UCSD-AML1 (cell line): ENCODE results near the gene SLC66A2.

Source experiments
- DNase-seq: peaks from one replicate; lab custom pipeline; 2025; ENCODE audit not compliant: unreplicated experiment; lab: John Stamatoyannopoulos, UW

The SLC66A2 gene

DNA sequence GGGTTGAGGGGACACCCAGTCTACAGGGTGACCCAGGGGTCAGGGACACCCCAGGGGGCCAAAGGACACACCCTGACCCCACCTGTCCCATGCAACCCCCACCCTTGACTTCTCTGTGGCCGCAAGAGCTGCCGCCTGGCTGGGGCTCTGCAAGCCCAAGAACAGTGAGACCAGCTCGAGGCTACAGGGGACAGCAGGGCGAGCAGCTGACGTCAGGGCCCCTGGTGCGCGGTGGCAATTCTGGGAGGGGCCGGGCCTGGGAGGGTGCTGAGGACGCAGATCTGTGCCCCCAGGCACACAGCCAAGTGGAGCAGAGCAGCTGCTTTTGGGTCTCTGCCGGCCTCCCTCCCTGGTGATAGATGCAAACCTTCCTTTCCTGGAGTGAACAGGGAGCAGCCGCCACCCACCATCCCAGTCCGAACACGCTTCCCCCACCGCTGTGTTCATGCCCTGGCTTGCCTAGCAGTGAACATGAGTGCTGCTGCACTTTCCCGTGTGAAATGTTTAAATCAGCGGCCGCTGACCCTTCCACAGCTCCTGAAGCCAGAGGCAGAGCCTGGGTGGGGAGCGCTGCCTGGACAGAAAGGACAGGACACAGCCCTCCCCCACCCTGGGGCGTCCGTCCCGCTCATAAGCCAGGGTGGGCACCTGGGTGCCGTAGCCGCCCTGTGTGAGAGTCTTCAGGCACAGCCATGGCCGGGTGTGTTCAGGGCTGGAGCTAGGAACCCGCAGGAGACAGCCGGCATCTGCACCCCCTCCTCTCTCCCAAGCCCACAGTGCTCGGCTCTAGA, 46.9 kb downstream of the SLC66A2 start:
- DNase-seq: no peak

DNA sequence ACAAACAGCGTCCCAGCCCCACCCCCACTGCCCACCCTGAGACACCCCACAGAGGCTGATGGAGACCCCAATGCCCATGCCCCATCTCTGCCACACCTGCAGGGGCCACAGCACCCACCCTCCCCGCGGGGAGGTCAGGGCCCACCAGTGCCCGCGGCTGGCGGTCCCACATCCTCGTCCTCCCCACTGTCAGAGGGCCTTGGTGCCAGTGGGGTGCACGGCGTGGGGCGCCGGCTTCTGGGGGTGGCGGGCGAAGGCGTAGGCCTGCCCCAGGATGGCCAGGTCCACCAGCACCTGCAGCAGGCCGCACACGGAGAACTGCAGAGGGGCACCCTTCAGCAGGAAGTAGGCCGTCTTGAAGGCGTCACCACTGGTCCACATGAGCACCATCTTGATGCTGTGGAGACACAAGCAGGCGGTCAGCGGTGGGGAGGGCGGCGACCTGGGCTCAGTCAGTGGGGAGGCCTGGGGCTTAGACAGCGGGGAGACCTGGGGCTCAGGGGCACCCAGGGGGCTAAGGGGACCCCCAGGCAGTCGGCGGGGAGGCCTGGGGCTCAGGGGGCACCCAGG, 47.6 kb downstream of the SLC66A2 start:
- no peak for DNase-seq

DNA sequence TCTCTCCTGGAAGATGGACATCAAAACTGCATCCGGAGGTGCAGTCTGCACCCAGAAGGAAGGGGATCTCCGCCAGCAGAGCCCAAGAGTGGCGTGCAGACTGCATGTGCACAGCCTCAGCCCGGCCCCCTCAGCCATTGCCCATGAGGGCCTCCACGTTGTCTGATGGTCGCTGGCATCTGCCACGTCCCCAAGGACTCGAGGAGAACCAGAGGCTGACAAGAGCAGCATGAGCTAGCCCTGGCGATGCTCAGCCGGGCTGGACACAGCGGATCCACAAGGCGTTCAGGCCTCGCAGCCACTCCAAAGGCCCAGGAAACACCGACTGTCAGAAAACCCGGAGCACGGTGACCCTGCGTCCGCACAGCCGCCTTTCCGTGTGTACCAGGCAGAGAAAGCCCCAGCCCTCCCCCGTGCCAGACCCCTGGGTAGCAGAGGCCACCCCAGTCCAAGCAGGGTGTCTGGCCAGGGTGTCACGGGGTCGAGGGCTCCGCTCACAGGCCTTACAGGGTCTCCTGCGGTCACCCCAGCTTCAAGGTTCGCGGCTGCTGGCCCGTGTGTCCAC, 48.3 kb downstream of the SLC66A2 start:
- no peak for DNase-seq

DNA sequence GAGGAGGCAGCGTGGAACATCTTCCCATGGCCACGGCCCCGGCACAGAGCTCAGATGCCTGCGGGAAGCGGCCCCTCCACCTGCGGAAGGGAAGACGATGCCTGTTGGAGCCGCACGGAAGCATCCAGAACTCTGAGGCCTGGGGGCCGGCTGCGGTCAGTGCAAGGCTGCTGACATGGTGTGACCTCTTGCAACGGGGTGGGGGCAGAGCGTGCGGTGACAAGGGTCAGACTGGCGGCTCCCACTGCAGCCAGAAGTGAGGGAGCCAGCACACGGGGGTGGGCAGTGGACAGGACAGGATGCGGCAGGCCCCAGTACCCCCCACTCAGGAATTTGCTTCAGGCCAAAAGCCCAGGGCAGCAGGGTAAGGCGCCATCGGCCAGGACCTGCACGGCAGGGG, 48.8 kb downstream of the SLC66A2 start:
- DNase-seq: no peak

DNA sequence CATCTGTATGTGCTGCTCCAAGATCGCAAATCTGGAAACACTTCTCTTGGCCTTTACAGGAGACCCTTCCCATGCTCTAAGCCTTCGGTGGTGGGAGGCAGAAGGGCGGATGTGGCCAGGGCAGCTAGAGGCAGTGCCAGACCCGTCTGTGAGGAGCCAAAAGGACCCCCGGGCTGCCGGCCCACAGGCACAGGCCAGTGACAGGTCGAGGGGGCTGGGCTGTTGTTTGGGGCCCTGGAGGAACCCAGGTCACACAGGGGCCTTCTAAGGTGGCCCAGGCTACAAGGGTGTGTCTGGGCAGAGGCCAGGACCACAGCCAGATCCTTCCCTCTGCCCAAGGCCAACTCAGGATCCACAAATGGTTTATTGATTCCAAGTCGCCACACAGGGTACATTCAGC, 49.4 kb downstream of the SLC66A2 start:
- DNase-seq: no peak

DNA sequence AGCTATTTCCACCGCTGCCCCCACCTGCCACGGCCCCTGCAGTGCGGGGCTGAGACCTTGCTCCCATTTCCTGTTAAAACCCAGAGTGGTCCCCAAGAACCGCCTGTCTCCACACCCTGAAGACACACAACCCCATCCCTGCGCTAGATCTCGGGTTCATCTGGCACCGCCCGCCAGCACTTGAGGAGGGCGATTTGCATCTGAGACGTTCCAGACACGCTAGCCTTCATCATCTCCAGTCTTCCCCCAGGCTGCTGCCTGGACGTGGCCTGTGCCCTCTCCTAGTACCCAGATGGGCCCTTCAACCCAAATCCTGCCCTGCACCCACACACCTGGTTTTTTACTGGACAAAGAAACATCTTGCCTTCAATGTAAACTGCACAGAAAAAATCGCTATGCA, 49.8 kb downstream of the SLC66A2 start:
- DNase-seq: no peak

DNA sequence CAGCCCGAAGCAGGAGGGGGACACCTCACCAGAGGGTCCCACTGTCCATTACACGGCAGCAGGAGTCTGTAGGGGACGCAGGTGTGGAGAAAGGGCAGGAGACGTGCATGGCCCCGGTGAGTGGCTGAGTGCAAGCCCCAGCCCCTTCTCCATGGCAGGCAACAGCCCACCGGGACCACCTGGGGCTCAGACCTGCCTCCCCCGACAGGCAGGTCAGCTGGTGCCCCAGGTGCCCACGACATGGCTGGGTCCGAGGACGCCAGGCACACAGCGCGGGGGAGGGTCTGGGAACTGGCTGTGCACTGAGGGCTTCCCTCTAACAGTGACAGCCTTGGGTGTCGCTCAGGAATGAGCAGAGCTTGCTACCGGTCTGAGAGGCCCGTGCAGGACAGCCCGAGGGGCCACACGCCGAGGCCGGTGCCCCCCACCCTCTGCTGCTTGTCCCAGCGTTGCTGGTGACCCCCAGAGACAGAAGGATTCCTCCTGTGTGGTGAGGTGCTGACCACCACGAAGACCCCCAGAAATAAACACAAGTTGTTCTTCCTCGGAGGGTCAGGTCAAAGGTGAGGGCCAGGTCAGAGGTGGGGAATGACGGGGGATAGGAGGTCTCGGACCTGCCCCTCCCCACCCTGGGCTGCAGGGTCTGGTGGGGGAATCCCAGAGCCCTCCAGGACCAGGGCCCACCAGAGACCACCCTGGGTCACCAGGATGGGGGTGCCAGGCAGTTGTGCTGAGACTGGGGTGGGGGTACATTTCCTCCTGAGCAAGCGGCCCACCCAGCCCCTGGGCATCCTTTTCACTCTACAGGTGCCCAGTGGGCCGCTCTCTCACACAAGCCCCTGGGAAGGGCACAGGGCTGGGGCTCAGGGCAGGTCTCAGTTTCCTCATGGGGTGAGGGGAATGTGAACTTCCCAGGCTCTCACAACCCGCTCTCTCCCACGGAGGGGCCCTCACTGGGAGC, 50.6 kb downstream of the SLC66A2 start:
- DNase-seq: no peak

DNA sequence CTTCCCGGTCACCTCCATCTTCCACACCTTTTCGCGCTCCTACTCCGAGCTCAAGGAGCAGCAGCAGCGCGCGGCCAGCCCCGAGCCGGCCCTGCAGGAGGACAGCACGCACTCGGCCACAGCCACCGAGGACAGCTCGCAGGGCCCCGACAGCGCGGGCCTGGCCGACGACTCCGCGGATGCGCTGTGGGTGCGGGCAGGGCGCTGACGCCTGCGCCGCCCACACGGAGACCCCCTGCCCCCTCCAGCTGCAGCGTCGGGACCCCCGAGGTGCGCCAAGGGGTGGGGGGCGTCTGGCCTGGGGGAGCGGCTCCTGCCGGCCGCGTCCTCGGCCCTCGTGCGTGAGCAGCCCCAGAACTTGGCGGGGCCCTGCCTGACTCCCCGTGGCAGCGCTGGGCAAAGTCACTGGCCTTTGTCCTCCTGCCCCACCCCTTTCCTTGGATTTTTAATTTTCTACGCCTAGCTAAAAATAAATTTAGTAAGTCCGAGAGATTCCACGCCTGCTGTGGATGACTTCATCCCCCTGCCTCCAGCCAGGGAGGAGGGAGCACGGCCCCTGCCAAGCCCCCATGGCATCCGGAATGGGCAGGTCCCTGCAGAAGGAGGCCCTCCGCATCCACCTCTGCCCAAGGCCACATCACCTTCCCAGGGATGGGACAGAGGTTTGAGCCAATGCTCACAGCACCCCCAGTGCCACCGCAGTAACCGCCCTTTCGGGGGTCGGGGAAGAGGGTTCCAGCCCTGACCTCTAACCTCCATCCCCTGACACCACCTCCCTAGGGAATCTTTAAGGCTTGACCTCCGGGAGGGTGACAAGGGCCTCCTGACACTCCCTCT, 51.6 kb downstream of the SLC66A2 start:
- DNase-seq: no peak

DNA sequence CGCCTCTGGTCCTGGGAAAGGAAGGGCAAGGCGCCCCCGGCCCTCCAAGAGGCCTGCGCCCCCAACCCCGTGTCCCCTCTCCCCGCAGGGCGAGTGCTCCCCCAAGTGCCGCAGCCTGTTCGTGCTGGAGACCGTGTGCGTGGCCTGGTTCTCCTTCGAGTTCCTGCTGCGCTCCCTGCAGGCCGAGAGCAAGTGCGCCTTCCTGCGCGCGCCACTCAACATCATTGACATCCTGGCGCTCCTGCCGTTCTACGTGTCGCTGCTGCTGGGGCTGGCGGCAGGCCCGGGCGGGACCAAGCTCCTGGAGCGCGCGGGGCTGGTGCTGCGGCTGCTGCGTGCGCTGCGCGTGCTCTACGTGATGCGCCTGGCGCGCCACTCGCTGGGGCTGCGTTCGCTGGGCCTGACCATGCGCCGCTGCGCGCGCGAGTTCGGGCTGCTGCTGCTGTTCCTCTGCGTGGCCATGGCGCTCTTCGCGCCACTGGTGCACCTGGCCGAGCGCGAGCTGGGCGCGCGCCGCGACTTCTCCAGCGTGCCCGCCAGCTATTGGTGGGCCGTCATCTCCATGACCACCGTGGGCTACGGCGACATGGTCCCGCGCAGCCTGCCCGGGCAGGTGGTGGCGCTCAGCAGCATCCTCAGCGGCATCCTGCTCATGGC, 52.4 kb downstream of the SLC66A2 start:
- DNase-seq: no peak

DNA sequence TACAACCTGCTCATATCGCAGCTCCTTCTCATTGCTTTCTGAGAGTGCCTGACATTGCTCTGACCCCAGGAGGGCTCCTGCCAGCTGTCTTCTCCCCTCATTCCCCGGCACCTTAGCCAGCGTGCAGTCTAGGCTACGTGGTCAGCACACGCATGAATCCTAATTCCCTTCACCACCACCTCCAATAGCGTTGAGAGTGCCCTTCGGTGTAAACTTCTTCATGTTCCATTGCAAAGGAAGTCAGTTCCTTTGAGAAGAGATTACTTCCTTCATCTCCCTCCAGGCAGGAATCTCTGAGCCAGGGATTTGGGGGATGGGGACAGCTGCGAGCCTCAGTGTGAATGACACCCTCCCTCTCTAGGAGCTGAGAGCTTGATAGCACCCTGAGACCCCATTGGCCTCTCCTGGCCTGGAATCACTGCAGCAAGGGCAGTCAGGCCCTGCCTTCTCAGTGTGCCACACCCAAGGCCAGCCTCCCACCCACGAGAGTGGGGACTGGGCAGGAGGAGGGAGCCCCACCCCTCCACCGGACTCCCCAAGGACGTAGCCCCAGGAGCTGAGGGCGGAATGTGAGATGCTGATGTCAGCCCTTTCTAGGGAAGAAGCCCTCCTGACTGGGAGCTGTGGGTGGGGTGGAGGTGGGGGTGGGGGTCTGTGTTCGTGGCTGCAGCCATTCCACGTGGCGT, 53.4 kb downstream of the SLC66A2 start:
- no peak for DNase-seq

DNA sequence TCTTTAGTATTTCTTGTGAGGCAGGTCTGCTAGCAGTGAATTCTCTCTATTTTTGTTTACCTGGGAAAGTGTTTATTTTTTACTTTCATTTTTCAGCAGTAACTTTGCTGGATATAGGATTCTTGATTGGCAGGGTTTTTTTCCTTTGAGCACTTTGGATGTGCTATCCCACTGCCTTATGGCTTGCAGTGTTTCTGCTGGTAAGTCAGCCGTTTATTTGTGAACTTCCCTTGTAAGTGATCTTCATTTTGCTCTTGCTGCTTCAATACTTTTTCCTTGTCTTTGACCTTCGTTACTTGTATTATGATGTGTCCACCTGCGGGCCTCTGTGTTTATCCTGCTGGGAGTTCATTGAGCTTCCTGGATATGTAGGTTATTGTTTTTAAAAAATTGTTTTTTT, 54.7 kb downstream of the SLC66A2 start:
- no peak for DNase-seq

DNA sequence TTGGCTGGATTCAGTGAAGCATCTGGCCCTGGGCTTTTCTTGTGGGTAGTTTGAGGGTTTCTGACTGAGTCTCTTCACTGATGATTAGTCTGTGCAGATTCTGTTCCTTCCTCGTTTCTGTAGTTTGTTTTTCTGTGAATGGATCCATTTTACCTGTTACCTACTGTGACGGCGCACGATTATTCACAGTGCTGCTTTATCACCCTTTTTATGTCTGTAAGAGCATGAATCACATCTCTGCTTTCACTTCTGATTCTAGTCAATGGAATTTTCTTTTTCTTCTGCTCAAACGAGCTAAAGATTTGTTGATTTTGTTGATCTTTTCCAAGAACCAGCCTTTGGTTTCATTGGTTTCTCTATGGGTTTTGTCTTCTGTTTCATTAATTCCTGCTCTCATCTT, 60.8 kb downstream of the SLC66A2 start:
- no peak for DNase-seq

DNA sequence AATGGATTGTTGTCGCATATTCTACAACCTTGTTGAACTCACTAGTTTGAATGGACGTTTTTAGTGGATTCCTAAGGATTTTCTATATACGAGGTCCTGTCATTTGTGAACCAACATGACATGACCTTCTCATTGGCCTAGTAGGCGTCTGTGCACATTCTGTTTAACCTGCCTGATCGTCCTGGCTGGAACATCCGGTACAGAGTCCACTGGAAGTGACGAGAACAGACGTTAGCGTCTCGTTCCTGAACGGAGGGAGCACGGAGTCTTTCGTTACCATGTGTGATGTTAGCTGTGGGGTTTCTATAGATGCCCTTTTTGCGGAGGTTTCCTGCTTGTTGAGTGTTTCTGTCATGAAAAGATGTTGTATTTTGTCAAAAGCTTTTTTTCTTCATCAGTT, 61.9 kb downstream of the SLC66A2 start:
- DNase-seq: no peak

DNA sequence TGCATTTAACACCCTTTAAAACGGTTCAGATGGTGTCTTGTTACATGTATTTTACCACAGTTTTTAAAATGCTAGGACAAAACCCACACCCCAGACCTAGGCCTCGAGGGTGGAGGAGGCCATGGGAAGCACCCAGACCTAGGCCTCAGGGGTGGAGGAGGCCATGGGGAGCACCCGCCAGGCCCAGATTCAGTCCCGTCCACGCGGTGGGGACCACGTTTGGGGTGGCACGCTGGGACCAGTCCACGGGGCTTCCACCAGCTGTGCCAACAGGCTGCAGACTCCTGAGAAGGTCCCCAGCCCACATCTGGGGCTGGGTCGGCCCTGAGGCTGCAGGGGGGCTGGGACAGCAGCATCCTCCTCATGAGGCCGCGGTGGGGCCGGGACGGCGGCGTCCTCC, 63.4 kb downstream of the SLC66A2 start:
- no peak for DNase-seq

DNA sequence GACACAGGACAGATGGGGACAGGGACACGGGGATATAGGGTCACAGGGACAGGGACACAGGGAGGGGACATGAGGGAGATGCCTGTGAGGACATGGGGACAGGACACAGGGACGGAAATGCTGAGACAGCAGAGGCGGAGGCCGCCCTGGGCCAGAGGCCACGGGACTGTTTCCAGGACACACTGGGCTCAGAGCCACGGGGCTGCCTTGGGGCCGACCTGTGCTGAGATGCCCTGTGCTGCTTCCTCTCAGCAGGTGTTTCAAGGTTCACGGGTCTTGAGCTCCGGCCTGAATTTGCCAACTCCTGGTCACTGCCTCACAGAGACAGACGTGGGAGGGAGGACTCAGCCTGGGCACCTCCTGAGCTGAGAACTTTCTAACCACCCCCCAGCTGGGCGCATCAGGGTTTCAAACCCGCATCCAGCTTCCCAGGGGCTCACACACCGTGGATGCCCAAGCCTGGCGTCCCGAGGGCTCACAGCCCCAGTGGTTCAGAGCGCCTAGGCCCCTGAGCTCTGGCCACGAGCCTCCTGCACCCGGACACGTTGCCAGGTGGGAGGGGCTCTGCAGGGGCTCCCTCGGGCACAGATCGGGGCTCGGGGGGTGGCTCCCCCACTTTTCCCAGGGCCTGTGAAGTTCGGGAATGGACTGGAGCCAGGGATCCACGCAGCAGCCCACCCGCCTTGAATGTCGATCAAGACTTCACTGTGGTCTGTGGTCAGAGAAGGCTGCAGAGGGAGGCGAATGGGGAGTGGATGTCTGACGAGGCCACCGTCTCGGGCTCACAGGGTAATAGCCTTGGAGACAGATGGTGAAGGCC, 64.1 kb downstream of the SLC66A2 start:
- DNase-seq: no peak

DNA sequence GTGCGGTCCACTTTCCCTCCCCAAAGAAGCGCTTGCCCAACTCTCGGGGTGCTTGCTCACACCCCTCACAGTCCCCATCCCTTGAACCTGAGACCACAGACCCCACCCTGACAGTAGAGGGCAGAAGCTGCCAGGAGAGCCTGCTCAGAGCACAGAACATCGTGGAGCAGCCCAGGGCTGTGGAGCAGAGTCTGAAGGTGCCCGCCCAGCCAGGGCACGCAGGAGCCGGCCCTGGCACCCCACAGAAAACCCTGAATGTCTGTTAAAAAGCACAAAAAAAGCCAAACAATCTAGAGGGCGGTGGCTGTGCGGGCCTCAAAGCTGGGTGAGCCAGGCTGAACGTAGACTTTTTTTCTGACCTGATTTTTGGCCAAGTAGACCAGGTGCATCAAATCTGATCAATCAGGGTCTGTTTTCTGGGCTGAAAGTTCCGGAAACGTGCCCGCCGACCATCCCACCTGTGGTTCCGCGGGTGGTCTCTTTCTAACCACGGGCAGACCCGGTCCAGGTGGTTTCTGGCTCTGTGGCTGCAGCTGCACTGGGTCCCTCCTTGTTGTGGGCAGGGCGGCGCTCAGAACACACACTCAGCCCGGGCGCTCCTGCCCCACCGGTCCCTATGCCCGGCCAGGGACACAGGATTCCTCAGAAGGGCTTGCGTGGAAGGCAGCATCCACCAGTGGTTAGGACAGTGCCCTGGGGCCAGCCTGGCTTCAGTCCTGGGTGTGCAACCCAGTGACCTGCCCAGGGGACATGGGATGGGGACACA, 66.3 kb downstream of the SLC66A2 start:
- no peak for DNase-seq

DNA sequence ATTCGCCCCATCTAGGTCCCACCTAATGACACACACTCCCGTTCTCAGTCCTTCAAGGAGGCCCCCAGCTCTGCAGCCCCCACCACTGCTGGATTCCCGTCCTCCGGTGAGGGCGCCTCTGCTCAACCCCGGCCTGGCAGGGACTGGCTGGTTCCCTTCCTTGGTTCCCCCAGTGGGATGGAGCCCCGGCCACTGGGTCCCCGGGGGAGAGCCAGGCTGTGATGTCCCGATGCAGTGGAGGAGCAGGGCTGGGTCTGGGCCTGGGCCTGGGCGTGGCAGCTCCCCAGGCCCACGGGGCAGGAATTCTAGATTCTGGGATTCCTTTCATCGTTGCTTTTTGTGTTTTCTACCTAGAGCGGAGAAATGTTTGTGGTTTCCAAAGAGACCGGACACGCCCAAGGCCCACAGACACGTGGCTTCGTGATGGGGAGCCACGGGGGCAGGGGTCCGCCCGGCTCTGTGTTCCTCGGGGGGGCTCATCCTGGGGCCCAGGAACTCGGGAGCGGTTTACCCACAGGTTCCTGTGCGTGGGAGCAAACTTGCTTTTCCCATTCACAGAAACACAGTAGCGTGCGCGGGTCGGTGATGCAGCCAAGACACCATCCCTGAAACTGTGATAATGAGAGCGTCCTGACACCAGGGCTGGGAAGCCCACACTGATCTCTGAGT, 67.0 kb downstream of the SLC66A2 start:
- DNase-seq: no peak
